IPS-11a (cell line): Measurements from ENCODE around the gene DCAF17.
"Not testable (repeated sequence)": the region's sequence is repeated elsewhere in the genome, so short reads cannot be mapped to it uniquely, and the experiment has no call there.

ENCODE experiments used
- H3K4me3 ChIP-seq: one replicate; pipeline ENCODE4 v1.5.1; 2013; ENCODE audit warnings: low read depth, low read length, control low read depth

The DCAF17 gene

DNA sequence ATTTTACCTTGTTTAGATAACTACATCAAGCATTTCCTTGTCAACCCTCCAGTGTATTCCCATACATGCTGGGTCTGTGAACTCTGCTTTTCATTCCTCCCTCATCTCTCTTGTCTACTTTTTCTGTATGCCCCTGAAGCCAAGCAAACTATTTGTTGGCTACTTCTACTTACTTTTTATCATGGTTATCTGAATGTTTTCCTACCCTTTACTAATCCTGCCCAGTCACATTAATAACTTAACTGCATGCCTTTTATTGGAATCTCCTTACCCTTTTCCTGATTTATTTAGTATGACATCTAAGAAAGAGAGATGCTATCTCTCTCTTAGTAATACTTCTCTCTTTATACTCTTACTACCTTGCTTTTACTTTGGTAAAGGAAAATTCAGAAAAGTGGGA, 17.0 kb downstream of the DCAF17 start:
- no peak overlapping the region for H3K4me3 ChIP-seq

DNA sequence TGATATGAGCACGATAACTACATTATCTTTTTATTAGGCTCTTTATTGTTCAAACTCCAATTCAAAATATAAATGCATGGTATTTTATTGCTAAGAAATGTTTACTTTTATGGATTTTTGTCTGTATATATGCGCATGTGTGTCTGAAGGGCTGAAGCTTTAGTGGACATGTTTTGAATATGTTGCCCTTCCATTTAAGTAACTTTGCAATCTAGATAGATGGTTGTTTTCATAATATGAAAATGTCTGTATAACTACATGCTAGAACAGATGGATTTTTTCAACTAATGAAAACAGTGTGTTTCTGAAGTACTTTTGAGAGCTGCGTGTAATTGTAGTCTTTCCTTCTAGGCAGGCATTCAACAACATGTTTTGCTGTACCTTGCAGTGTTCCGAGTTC, 18.7 kb downstream of the DCAF17 start:
- H3K4me3 ChIP-seq: no peak overlapping the region

DNA sequence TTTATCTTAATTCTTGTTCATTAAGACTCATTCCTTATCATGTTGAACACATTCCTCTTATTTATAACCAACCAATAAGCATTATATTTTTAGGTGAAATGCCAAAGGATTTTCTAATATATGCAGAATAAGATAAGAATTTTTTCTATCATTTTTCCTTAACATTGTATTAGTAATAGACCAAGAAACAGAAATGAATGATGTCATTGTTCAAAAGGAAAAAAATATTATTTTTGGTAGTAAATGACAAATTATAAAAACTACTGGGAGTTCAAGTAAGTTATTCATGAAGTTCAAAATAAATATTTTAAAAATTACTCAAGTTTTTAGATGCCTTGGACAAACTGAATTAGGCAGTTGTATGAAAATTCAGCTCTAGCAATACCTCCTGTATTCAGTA, 25.5 kb downstream of the DCAF17 start:
- no peak overlapping the region for H3K4me3 ChIP-seq

DNA sequence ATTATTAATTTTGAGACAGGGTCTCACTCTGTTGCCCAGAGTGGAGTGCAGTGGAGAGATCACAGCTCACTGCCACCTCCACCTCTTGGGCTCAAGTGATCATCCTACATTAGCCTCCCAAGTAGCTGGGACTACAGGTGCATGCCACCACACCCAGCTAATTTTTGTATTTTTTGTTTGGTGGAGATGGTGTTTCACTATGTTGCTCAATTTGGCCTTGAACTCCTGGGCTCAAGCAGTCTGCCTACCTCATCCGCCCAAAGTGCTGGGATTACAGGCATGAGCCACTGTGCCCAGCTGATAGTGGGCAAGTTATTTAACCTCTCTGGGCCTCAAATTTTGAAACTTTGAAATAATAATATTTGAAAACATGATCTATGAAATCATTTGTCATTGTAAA, 26.5 kb downstream of the DCAF17 start:
- no peak overlapping the region for H3K4me3 ChIP-seq

DNA sequence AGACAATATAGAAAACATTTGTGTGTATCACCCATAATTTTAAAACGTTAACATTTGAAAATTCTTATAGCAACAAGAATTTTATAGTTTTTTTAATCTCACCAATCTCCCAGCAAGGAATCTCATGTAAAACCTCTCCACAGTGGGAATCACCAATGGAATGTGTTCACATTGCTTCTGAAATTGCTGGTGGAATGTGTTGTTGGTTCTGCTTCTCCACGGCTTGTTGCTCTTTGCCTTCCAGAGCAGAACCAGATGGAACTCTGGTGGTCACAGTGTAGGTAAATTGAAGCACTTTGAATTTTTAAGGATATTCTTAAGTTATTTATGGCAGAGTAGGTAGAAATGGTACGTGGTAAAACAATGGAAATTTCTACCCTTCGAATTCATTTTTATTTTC, 35.1 kb downstream of the DCAF17 start:
- H3K4me3 ChIP-seq: no peak overlapping the region

DNA sequence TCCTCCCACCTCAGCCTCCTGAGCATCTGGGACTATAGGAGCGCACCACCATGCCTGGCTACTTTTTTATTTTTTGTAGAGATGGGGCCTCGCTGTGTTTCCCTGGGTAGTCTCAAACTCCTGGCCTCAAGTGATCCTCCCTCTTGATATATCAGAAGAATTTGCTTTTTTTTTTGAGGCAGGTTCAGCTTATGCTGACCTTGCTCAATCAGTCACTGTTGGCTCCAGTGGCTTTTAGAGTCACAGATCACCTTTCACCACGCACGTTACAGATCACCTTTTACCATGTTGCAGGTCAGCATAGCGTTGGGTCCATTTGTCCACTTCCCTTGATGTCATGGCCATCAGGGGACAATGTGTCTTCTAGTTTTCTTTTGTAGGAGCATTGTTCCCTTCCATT, 36.1 kb downstream of the DCAF17 start:
- H3K4me3 ChIP-seq: no peak overlapping the region

DNA sequence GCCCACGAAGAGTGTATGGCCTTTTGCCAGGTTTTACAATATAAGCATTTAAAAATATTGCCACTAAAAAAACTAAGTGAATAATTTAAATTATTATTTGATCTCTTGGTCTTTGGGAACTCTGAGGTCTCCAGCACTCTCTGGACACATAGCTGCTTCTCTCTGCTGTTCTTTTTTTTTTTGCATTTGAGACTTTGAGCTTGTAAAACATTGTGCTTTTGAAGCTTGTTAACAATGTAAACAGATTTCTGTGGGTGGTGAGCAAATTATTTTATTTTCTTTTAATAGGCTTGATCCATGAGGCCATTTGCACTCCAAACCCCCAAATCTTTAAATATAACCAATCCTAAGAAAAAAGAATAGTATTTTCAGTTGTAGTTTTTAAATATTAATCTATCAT, 42.0 kb downstream of the DCAF17 start:
- no peak overlapping the region for H3K4me3 ChIP-seq

DNA sequence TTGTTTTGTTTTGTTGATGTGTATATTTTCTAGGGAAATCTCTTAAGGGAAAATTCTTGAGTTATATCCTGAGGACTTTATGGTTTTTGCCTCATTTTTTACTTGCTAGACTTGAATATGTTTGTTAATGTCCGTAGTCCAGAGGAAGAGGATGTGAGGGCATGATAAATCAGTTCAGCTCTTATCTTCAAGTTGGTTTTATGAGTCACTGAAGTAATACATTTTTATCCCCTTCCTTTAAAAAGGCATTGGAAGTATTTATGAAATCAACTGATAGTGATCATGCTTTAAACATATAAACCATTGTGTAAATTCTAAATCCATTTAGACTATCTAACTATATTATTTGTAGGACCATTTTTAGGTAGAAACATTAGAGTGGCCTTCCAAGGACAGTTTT, 44.3 kb downstream of the DCAF17 start:
- no peak overlapping the region for H3K4me3 ChIP-seq

DNA sequence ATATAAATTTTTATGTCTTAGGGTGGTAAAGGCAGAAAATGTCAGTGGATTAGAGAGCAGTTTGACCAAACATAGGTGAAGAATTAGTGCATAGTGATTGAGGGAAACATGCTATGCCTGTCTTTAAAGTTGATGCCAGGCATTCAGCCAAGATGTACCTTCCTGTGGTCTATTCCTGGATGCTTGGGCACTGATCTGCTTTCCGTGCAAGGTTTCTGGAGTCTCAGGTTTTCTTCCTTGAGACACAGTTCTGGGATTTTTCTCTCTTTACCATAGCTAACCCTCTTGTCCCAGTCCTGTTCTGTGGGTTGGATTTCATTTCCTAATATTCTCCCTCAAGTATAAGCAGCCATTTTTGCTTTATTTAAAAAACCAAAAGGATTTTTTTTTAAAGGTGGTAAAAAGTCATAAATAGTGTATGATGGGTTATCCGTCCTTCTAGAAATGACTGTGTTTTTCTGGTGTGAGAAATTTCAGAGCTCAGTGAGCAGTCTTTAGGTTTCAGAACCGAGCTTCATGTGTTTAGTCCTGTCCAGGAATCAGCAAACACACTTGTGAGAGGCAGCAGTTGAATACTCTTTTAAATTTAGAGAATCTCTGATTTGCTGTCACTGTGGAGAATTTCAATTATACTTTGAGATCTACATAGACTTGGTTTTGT, 45.3 kb downstream of the DCAF17 start:
- H3K4me3 ChIP-seq: no peak overlapping the region

DNA sequence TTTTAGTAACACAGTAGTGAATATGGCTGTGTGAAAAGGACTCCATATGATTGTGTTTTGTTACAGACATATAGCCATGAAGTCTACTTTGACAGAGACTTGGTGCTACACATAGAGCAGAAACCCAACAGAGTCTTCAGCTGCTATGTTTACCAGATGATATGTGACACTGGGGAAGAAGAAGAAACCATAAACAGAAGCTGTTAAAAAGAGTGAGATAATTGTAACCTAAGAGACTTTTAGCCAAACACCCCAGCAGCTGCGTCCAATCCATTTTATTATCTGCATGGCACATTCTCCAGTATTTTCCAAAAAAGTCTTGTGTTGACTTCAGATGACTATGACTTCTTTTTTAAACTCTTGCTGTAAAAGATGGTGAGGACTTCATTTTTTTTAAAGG, 46.9 kb downstream of the DCAF17 start:
- H3K4me3 ChIP-seq: no peak overlapping the region

DNA sequence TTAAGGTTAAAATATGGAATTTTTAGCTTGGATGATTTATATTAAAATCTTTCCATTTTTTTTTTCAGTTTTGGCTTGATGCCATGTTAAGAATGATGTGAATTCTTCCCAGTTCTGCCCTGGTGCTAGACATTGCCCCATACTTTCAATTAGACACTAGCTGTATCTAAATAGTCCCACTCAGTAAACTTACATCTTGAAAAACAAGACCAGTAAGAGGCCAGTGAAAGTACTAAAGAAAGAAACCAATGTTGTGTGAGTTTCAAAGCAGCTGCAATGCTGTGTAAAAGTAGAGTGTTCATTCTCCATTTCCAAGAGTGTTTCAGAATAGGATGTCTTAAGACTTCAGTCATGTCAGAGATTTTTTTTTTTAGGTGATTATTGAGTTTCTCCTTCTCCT, 48.3 kb downstream of the DCAF17 start:
- no peak overlapping the region for H3K4me3 ChIP-seq

DNA sequence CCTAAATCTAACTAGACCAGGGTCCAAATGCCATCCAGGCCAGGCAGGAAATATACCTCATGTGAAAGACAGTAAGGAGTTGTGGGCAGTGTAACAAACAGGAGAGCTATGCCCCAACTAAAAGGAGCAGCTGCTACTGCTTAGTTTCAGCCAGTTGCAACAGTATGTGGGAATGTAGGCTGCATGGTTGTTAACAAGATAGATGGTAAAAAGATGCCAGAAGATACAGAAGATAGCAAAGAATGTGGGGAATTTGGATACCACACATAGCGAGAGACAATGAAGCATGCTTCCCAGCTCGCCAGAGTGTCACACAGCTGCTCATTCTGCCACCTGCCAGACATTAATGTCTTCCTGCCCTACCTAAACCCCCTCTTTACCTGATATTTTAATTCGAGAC, 48.9 kb downstream of the DCAF17 start:
- H3K4me3 ChIP-seq: no peak overlapping the region

DNA sequence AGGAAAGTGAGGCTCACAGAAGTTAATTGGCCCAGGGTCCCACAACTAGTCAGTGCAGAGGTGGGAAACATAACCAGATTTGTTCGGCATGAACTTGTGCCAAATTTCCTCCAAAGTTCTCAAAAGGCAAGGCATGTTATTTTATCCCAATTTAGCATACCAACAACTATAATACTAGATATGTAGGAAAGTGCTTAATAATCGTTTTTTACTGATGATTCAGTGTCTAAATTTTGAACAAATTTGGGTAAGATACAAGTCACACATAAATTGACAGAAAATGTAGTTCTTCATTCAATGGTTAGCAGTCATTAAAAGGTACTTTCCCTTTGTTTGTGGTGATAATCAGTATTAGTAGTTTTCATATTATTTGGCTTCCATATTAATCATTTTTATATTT, 49.8 kb downstream of the DCAF17 start:
- H3K4me3 ChIP-seq: no peak overlapping the region

DNA sequence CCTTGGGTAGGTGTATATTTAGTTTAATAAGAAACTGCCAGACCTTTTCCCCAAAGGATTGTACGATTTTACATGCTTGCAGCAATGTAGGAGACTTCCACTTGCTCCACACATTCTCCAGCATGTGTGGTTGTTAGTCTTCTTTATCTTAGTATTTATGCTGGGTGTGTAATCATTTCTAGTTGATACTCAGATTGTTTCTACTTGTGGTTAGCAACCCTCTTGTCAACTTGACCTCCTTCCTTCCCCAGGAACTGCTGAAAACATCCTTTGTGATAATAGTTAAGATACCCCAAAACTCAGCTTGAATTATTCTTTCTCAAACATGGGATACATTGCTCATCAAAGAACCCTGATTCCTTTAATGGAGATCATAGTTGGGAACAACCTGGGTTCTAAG, 51.1 kb downstream of the DCAF17 start:
- H3K4me3 ChIP-seq: no peak overlapping the region

DNA sequence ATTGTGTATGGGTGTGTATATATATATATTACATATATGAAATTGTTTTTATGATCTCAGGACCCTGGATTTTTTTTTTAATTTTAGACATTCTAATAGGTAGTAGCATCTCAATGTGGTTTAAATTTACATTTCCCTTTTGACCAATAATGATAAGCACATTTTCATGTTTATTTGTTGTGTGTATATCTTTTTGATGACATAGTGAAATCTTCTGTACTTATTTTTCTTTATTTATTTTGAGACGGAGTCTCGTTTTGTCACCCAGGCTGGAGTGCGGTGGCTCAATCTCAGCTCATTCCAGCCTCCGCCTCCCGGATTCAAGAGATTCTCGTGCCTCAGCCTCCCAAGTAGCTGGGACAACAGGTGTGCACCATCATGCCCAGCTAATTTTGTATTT, 53.2 kb downstream of the DCAF17 start:
- H3K4me3 ChIP-seq: no peak overlapping the region

DNA sequence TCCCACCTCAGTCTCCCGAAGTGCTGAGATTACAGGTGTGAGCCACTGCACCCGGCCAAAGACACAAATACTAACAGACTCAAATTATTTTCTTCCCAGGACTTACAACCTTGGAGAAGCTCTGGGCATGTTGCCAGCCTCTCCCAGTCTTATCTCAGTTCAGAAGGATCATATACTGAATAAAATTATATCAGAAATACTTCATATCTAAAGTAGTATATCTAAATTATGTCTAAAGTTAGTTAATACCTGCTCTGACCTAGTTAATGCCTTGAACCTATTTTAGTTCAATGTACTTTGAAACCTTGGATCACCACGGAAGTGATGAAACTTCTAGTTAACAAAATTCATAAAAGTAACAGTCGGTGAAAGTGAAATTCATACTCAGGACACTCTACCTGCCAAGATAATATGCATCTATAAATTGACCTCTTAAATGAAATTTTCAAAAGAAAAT, 53.8 kb downstream of the DCAF17 start:
- no peak overlapping the region for H3K4me3 ChIP-seq

DNA sequence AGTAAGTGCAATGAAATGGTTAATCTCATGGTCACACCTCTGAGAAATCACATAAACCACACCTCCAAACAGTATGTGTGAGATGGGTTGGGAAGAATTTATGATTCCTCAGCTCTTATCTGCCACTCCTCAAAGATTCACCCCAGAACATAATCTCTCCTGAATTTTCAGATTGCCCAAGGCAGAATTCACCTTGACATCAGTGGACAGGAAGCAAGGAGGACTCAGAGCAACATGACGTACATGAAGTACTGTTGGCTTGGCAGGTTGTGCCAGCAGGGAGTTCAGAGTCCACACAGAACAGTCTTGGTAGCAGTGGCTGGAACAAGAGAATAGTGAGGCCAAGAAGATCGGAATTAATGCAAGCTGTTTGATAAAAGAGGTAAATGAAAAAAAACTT, 56.6 kb downstream of the DCAF17 start:
- H3K4me3 ChIP-seq: no peak overlapping the region

DNA sequence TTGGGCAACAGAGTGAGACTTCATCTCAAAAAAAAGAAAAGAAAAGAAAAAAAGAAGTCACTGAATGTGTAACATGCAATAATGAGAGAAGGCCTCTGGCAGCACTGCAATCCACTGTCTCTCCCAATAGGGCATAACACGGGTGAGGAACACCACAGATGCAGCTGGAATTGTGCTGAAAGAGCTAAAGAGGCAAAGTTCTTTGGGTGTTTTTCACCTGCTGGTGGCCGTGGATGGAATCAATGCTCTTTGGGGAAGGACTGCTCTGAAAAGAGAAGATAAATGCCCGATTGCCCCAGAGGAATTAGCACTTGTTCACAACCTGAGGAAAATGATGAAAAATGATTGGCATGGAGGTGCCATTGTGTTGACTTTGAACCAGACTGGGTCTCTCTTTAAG, 57.3 kb downstream of the DCAF17 start:
- H3K4me3 ChIP-seq: no peak overlapping the region

DNA sequence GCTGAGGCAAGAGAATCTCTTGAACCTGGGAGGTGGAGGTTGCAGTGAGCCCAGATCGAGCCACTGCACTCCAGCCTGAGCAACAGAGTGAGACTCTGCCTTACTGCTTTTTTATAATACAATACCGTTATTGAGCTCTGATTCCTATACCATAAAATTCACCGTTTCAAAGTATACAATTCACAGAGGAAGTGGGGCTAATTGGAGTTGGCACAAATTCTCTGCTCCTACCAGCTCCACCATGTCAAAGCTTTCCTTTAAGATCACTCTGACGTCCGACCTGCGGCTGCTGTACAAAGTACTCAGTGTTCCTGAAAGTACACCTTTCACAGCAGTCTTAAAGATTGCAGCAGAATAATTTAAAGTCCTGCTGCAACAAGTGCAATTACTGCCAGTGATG, 58.6 kb downstream of the DCAF17 start:
- no peak overlapping the region for H3K4me3 ChIP-seq

DNA sequence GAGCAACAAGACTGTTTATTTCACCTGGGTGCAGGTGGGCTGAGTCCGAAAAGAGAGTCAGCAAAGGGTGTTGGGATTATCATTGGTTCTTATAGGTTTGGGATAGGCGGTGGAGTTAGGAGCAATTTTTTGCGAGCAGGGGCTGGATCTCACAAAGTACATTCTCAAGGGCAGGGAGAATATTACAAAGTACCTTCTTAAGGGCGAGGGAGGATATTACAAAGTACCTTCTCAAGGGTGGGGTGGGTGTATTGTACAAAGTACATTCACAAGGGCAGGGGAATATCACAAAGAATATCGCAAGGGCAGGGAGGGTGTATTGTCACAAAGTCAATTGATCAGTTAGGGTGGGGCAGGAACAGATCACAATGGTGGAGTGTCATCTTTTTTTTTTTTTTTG, 63.6 kb downstream of the DCAF17 start:
- H3K4me3 ChIP-seq: not testable (repeated sequence)

DNA sequence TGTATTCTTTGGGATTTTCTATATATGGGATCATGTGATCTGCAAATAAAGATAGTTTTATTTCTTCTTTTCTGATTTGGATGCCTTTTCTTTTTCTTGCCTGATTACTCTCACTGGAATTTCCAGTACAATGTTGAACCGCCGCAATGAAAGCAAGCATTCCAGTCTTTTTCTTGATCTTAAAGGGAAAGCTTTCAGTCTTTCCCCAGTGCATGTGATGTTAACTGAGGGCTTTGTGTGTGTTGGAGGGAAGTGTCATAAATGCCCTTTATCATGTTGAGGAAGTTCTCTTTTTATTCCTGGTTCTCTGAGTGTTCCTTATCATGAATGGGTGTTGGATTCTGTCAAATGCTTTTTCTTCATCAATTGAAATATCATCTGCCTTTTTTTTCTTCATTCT, 71.3 kb downstream of the DCAF17 start:
- no peak overlapping the region for H3K4me3 ChIP-seq

DNA sequence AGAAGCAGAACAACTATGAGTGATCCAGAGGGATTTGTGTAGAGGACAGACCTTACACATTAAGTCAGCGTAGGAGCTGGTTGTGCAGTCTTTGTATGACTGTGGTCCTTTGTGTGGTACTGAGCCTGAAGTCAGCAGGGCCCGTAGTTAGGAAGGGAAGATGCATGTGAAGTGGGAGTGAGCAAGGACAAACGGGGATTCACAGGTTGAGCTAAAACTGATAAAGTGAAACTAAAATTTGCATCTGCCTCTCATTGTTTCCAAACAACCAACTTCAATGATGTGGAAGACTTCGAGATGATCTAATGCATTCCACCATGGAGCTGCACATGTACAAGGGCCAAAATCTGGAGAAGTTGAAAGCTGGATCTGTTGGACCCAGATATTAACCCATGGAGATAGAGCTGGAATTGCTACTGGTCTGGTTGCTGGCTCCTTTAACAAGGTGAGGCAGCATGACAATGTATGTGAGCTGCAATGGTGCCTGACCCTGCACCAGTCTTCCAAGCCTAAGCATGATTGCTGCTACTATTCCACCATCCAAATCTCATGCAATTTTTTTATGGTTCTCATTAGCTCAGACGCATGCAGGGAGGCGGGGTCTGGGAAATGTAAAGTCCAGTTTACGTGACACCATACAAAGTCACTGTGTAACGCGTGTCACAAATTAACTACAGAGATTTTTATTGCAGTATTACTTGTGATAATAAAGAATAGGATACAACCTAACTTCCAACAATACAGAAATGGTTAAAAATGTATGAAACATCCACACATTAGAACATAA, 76.1 kb downstream of the DCAF17 start:
- H3K4me3 ChIP-seq: no peak overlapping the region

DNA sequence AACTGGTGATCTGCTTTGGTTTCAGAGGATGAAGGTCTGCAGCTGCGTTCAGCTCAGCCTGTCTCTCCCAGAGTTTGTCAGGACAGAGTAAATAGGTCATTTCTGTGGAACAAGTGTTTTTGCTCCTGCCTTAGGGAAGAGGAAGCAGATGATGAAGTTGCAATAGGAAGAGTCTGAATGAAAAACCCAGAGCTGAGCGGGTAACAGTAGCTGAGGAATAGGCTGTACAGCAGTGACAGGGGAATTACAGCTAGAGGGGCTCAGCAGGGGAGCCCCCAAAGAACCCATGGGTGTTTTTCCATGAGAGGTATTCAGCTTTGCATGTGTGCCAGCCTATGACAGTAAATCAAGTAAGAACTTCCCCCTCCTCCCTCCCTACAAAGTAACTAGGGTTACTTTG, 78.0 kb downstream of the DCAF17 start:
- H3K4me3 ChIP-seq: no peak overlapping the region
